GM12865 (cell line): ENCODE measurements around the gene GRM4.

Source experiments
- DNase-seq: peaks from one replicate; pipeline ENCODE4 v3.0.0; 2010; ENCODE audit warnings: low read depth
- H3K4me3 ChIP-seq: 2 replicates; pipeline ENCODE4 v1.5.1; 2011; ENCODE audit warnings: mild to moderate bottlenecking, low read depth, low read length, control low read depth
- CTCF ChIP-seq: IDR thresholded peaks from 2 replicates; pipeline ENCODE4 v1.5.1; 2011; ENCODE audit warnings: low read length, control low read depth, low read depth, inconsistent platforms; ENCODE audit not compliant: insufficient read depth; ENCODE audit errors: missing control alignments

Gene GRM4

GRCh38 chr6:33974030-33974429, 171.9 kb downstream of the GRM4 start:
- no peak overlapping the region for H3K4me3 ChIP-seq
- no peak for DNase-seq
- TF ChIP-seq CTCF = no peak

GRCh38 chr6:33971580-33971979, 174.3 kb downstream of the GRM4 start:
- no peak for TF ChIP-seq CTCF
- DNase-seq = no peak
- H3K4me3 ChIP-seq = no peak overlapping the region
